ENCODE measurements around the gene AIG1.
A peak's percentile ranks its signal among the peaks of the same experiment; 100 is the strongest.

AIG1 gene

DNA sequence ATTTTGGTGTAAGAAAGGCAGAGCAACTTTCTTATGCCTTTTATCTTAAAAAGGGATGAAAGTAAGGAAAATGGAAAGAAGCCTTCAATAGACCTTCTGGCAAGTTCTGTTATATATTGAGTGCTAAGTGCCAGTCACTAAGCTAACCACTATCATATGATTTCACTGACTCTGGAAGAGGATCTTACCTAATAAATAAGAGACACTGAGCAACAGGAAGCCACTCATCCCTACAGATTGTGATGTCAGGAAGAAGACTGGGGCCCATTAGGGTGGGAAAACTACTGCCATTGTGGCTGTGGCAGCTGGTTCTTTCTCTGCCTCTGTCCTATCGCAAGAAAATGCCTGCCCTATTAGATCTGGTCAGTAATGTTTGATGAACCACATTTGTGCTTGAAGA lies 89.6 kb downstream of the AIG1 start:
- TF ChIP-seq, protein P1, sequence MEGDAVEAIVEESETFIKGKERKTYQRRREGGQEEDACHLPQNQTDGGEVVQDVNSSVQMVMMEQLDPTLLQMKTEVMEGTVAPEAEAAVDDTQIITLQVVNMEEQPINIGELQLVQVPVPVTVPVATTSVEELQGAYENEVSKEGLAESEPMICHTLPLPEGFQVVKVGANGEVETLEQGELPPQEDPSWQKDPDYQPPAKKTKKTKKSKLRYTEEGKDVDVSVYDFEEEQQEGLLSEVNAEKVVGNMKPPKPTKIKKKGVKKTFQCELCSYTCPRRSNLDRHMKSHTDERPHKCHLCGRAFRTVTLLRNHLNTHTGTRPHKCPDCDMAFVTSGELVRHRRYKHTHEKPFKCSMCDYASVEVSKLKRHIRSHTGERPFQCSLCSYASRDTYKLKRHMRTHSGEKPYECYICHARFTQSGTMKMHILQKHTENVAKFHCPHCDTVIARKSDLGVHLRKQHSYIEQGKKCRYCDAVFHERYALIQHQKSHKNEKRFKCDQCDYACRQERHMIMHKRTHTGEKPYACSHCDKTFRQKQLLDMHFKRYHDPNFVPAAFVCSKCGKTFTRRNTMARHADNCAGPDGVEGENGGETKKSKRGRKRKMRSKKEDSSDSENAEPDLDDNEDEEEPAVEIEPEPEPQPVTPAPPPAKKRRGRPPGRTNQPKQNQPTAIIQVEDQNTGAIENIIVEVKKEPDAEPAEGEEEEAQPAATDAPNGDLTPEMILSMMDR (IDR thresholded peaks at IDR 0.05; ENCODE audit: control insufficient read depth, insufficient read depth, low read depth, low read length, missing control alignments) = no peak
- H3K4me3 ChIP-seq (ENCODE audit: control insufficient read depth, low read depth, low read length) = no peak overlapping the region
- DNase-seq (ENCODE audit: low read depth) = no peak

DNA sequence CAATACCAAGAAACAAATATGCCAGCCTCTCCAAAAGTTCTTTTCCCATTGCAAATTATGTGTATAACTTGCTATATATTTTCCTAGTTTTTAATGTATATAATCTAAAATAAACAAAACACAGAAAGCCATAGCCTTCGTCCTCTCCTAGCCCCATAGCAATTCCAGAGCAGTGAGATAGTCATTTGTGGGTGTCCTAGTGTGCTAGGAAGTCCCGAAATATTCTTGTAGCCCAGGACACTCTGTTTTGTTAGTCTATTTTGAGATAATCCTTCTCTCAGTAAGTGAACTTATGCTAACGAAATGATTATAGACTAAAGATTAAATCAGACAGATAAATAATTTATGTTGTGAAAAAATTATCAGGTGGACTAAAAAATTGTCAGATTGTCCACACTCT lies 90.7 kb downstream of the AIG1 start:
- H3K4me3 ChIP-seq (ENCODE audit: control insufficient read depth, low read depth, low read length) = no peak overlapping the region
- TF ChIP-seq, protein P1 (IDR thresholded peaks at IDR 0.05; ENCODE audit: control insufficient read depth, insufficient read depth, low read depth, low read length, missing control alignments) = no peak
- DNase-seq (ENCODE audit: low read depth) = no peak

DNA sequence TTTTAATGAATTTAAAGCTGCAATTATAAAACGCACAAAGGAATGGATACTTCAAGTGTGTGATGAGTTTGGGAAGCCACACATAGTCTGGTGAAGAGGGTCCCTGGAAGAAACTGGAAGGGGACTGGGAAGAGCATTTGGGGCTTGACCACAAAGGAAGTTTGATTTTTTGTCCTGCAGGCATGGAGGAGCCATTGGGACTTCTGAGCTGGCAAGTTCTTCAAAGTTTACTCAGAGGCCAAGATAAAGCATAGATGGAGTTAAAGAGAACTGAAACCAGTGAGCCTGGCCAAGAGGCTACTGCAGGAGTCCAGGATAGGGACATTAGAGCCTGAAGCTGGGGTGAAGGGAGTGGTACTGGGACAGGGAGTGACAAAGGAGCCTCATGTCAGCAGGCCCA lies 95.0 kb downstream of the AIG1 start:
- H3K4me3 ChIP-seq (ENCODE audit: control insufficient read depth, low read depth, low read length) = no peak overlapping the region
- TF ChIP-seq, protein P1 (IDR thresholded peaks at IDR 0.05; ENCODE audit: control insufficient read depth, insufficient read depth, low read depth, low read length, missing control alignments) = no peak
- DNase-seq (ENCODE audit: low read depth) = no peak

DNA sequence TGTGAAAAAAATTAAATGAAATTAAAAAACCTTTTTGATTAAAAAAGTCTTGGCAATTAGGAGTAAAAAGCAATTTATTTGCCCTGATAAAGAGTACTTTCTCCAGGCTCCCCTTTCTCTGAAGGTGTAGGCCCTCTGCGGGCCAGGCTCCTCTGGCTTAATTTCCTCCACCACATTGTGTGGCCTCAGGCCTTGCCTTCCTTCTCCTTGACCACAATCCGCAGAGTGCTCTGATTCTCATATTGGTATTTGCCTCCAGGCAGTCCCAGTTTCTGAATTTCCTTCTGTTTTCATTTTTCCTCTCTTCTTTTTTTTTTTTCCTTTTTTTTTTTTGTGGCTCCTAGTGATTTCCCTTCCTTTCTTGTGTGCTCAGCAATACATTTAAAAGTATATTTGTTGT lies 96.4 kb downstream of the AIG1 start:
- peak; percentile 24 for DNase-seq (ENCODE audit: low read depth)
- no peak overlapping the region for H3K4me3 ChIP-seq (ENCODE audit: control insufficient read depth, low read depth, low read length)
- TF ChIP-seq, protein P1 (IDR thresholded peaks at IDR 0.05; ENCODE audit: control insufficient read depth, insufficient read depth, low read depth, low read length, missing control alignments) = no peak

DNA sequence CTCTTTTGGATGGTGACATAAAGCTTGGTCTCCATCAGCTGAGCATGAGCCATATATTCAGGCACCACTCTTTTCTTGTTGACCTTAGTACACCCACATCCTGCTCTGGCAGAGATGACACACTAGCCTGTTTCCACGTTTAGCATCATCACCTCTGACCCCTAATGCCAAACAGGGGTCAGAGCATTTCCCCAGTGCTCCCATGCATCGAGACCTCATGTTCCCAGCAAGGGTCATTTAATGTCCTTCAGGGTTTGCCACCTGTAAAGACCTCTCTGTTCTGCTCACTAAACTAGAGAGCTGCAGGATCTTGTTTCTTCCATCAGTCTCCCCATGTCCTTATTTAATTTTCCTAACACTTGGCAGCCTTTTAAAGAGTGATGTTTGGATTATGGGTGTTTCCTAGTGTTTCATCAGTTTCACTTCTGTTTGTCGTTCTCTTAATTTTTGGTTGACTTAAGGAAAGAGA lies 97.5 kb downstream of the AIG1 start:
- H3K4me3 ChIP-seq (ENCODE audit: control insufficient read depth, low read depth, low read length) = no peak overlapping the region
- no peak for DNase-seq (ENCODE audit: low read depth)
- TF ChIP-seq, protein P1 (IDR thresholded peaks at IDR 0.05; ENCODE audit: control insufficient read depth, insufficient read depth, low read depth, low read length, missing control alignments) = no peak

DNA sequence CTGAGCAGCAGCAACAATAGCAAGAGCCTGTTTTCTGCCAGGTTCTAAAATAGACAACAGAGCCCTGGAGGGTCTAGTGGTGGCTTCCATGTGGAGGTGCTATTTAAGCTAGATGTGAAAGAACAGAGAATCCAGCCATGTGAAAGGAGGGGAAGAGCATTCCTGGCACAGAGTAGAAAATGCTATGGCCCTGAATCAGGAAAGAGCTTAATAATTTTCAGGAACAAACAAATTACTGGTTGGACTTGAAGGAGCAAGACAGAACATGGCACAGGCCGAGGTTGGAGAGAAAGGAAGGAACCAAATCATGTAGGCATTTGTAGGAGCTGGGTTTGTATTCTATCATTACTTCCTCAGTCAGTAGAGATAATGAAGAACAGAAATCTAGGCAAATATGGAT lies 98.3 kb downstream of the AIG1 start:
- DNase-seq (ENCODE audit: low read depth) = no peak
- TF ChIP-seq, protein P1 (IDR thresholded peaks at IDR 0.05; ENCODE audit: control insufficient read depth, insufficient read depth, low read depth, low read length, missing control alignments) = no peak
- no peak overlapping the region for H3K4me3 ChIP-seq (ENCODE audit: control insufficient read depth, low read depth, low read length)

DNA sequence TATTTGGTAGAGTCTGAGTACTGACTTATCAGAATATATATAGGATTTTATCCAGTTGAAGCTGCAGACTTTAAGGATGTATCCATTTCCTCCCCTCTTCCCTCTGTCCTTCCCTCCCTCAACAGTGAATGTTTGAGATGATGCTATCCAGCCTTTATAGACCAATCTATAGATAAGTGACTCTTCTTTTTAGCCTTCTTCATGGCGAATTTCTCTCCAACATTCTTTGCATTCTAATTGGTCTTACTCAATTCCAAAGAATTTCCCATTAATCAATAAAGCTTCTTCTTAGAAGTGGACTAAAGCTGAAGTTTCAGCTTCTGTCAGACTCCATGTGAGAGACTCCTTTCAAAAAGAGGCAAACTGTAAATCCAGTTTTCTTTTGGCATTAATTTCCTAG lies 99.3 kb downstream of the AIG1 start:
- TF ChIP-seq, protein P1 (IDR thresholded peaks at IDR 0.05; ENCODE audit: control insufficient read depth, insufficient read depth, low read depth, low read length, missing control alignments) = no peak
- DNase-seq (ENCODE audit: low read depth) = no peak
- H3K4me3 ChIP-seq (ENCODE audit: control insufficient read depth, low read depth, low read length) = no peak overlapping the region
